Stimulated activated CD4-positive, alpha-beta T cell treated with anti-CD3 and anti-CD28 coated beads, Interleukin-15, amount 100 ng/mL, for 1 hour (primary cell): ENCODE measurements around the gene AUP1.

Experiments used
- DNase-seq, 2 donors: peaks; one replicate each; pipeline ENCODE4 v3.0.0-alpha.2; 2020; ENCODE audit warnings: low read depth in 1 of 2, low spot score in 1 of 2

AUP1 gene

GRCh38 chr2:74514368-74515270 lies 14.9 kb downstream of the AUP1 start, which contains the start of gene TLX2:
Gene TLX2, plus strand, starts transcription at chr2:74514450. Its CDS starts 357 bp downstream, at chr2:74514807.
- DNase-seq = no peak

GRCh38 chr2:74513605-74514367 lies 15.7 kb downstream of the AUP1 start:
- DNase-seq = no peak

GRCh38 chr2:74512744-74513604 lies 16.5 kb downstream of the AUP1 start:
- DNase-seq = no peak

- no peak for DNase-seq
These were observed 18.2 kb downstream of the AUP1 start for GRCh38 chr2:74511104-74511989.

GRCh38 chr2:74510272-74510671 lies 19.2 kb downstream of the AUP1 start:
- no peak for DNase-seq

GRCh38 chr2:74507926-74508520 lies 21.5 kb downstream of the AUP1 start:
- no peak for DNase-seq

GRCh38 chr2:74507145-74507925 lies 22.2 kb downstream of the AUP1 start, which contains the start of gene PCGF1:
Gene PCGF1, minus strand, starts transcription at chr2:74507695. Its CDS starts 27 bp downstream, at chr2:74507668.
- peak; percentile 95 to 98 for DNase-seq

- no peak for DNase-seq
These were observed 23.9 kb downstream of the AUP1 start for GRCh38 chr2:74505448-74506246.

GRCh38 chr2:74504591-74504990 lies 24.9 kb downstream of the AUP1 start:
- no peak for DNase-seq

- DNase-seq = no peak
These were observed 25.7 kb downstream of the AUP1 start for GRCh38 chr2:74503506-74504475.

- DNase-seq = no peak
These were observed 26.6 kb downstream of the AUP1 start for GRCh38 chr2:74502720-74503505.

- no peak for DNase-seq
These were observed 27.3 kb downstream of the AUP1 start for GRCh38 chr2:74502147-74502719.

GRCh38 chr2:74501335-74502071 lies 28.0 kb downstream of the AUP1 start:
- DNase-seq = no peak

- no peak for DNase-seq
These were observed 28.9 kb downstream of the AUP1 start for GRCh38 chr2:74500578-74500946.

- DNase-seq = no peak
These were observed 29.4 kb downstream of the AUP1 start for GRCh38 chr2:74499940-74500577.
